ENCODE data around the gene PRIM2.
"Not testable (repeated sequence)": the region's sequence is repeated elsewhere in the genome, so short reads cannot be mapped to it uniquely, and the experiment has no call there.

The PRIM2 gene, protein sequence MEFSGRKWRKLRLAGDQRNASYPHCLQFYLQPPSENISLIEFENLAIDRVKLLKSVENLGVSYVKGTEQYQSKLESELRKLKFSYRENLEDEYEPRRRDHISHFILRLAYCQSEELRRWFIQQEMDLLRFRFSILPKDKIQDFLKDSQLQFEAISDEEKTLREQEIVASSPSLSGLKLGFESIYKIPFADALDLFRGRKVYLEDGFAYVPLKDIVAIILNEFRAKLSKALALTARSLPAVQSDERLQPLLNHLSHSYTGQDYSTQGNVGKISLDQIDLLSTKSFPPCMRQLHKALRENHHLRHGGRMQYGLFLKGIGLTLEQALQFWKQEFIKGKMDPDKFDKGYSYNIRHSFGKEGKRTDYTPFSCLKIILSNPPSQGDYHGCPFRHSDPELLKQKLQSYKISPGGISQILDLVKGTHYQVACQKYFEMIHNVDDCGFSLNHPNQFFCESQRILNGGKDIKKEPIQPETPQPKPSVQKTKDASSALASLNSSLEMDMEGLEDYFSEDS

DNA sequence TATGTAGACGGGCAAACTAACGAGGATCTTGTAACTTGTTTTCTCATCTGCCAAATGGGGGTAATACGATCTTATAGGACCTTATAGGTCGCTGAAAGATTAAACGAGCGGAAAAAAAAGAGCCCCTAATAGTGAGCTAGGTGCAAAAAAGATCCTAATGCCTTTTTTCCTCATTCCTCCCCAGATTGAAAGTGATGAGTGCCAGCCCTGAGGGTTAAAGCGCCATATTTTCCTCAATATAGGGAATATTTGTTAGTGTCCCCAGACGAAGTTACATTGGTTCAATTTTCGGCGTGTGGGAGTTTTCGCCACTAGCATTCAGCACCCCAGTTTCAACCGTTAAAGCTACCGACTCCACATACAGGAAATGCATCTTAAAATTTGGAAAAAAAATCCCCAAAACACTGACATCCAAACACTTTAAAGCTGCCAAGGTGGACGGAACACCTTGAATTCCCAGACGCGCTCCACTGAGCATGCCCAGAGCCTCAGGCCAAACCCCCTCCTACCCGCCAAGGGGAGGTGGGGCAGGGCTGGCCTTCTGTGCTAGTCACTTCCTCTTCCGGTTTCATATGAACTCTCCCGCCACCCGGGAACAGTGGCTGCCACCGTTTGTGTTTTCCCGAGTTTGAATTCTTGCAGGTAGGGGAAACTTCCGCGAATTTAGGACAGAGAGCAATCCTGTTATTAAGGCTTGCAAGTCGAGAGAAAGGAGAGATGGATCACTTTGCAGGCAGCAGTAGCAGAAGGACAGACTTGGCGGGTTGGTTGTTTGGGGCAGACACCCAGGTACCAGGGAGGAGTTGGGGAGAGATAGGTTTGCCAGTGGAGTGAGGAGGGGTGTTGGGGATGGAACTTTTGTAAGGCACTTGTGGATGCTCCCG is at the start of gene PRIM2:
Gene PRIM2 (plus strand): TSS at position 571 of the 884 bp plus-strand sequence. CDS start 816 bp downstream, outside the sequence.
- peak; percentile 49 for DNase-seq (ENCODE audit: low read depth)

DNA sequence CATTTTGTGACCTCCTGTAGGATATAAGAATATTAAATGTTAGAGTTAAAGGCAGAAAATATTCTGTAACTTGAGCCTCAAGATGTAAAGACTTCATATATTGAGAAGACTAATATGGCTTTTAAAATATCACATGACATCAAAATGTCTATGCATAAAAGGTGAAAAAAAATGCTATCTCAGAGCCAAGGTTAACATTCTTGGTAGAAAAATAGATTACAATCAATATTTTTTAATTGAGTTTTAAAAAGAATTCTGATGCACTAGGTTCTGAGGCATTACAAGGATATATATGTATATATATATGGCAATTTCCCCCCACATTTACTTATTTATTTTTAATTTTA is 49.2 kb upstream of the PRIM2 start:
- DNase-seq (ENCODE audit: low read depth) = no peak

DNA sequence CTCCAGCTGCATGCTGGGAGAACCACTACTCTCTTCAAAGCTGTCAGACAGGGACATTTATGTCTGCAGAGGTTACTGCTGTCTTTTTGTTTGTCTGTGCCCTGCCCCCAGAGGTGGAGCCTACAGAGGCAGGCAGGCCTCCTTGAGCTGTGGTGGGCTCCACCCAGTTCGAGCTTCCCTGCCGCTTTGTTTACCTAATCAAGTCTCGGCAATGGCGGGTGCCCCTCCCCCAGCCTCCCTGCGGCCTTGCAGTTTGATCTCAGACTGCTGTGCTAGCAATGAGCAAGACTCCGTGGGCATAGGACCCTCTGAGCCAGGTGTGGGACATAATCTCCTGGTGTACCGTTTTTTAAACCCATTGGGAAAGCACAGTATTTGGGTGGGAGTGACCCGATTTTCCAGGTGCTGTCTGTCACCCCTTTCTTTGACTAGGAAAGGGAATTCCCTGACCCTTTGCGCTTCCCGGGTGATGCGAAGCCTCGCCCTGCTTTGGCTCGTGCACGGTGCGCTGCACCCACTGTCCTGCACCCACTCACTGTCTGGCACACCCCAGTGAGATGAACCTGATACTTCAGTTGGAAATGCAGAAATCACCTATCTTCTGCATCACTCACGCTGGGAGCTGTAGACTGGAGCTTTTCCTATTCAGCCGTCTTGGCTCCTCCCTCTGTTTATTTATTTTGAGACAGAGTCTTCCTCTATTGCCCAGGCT is 43.2 kb upstream of the PRIM2 start:
- not testable (repeated sequence) for DNase-seq (ENCODE audit: low read depth)

DNA sequence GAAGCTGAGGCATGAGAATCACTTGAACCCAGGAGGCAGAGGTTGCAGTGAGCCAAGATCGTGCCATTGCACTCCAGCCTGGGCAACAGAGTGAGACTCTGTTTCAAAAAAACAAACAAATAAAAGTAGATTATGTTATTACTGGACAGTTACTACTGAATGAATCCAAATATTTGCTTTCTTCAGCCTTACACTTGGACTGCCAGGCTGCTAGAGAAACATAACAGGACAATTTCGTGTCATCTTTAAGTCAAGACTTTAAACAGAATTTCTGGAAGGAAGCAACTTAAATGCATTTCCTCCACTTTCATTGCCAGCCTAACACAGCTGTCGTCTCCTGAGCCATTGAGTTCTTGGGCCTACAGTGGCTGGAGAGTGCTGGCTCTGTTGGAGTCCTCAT is 42.0 kb upstream of the PRIM2 start:
- no peak for DNase-seq (ENCODE audit: low read depth)

DNA sequence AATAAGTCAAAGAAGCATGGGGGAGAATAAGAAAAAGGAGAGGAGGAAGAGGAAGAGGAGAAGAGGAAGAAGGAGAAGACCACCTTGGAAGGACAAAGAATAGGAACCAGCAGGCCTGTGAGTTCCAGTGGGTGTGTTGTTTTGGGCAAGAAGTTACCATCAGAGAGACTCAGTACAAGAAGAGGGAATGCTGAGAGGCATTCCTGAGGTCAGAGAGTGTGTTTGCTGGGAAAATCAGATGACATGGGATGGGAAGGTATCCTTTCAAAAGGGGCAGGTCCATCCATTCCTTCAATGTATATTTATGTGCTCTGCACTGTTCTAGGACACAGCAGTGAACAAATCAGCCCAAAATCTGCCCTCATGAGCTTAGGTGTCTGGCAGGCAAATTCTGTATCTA is 40.5 kb upstream of the PRIM2 start:
- no peak for DNase-seq (ENCODE audit: low read depth)

DNA sequence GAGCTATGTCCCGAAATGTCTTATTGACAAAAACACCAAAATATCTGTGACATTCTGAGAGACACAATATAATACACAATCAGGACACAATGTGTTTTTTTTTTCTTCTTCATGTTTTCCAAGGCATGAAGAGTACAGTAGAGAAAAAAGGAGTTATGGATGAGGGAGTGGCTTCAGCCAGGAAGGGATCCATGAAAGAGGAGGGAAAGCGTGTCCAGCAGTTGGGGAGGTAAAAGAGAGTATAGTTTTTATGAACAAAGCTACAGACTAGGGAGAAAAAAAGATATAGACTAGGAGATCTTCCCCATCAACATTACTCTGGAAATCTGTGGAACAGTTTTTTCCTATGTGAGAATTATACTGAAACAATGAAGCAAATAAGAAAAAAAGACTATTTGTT is 38.9 kb upstream of the PRIM2 start:
- no peak for DNase-seq (ENCODE audit: low read depth)

DNA sequence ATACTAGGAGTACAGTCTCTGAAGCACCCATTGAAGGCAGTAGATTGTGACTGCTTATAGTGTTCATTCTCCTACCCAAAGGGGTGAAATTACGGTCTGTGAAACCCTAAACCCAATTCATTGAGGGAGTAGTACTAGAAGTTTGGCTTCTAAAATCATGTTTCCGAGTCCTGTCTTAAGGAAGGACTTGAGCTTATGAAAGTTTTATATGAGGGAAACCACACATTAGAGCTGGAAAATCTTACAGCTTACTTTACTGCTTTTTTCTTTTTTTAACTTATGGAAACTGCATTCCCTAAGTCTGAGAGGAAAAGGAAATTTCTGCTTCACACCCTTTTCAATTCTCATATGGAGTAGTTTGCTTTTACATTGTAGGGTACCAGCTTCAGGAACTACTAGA is 38.4 kb upstream of the PRIM2 start:
- no peak for DNase-seq (ENCODE audit: low read depth)

DNA sequence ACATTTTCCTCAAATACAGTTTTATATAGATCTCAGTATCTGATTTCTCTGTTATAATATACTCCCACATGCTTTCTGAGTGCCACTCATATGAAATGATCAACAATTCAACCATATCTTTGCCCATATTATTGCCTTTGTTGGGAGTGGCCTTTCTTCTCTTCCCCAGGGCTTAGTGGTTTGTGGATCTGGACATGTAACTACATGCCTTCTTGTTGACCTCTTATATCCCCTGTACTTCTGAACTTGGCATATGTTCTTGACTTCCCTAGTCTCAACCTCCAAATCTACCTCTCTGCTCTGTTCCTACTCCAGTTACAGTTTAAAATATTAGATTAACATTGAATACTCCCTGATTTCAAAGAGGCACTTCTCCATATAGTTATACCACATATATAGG is 34.3 kb upstream of the PRIM2 start:
- DNase-seq (ENCODE audit: low read depth) = no peak

DNA sequence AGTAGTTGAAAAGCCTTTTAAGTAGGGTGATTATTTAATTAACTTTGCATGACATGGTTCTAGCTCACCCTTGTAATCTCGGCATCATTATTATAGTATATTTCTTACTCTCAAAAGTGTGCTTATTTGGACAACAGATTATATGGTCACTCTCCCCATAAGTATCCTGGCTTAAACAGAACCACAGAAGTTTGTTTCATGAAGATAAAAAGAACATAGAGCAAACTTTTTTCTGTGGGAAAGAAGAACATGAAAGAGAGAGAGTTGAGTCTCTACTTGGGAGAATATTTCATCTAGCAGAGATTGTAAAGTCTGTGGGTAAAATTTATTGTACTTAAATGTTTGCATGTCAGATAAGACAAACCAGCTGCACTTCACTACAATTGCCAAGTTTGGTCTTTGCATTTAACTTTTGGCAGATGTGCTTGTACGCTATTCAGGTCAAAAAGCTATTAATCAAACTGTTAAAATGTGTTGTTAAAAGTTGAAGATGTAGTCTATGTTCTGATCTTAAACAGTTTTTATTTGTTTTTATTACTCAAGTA is 33.4 kb upstream of the PRIM2 start:
- peak; percentile 47 for DNase-seq (ENCODE audit: low read depth)

DNA sequence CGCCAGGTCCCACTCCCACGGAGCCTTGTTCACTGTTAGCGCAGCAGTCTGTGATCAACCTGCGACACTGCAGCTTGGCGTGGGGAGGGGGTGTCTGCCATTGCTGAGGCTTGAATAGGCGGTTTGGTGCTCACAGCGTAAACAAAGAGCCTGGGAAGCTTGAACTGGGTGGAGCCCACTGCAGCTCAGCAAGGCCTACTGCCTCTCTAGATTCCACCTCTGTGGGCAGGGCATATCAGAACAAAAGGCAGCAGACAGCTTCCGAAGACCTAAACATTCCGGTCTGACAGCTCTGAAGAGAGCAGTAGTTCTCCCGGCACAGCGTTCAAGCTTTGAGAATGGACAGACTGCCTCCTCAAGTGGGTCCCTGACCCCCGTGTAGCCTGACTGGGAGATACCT is 29.3 kb upstream of the PRIM2 start:
- DNase-seq (ENCODE audit: low read depth) = not testable (repeated sequence)

DNA sequence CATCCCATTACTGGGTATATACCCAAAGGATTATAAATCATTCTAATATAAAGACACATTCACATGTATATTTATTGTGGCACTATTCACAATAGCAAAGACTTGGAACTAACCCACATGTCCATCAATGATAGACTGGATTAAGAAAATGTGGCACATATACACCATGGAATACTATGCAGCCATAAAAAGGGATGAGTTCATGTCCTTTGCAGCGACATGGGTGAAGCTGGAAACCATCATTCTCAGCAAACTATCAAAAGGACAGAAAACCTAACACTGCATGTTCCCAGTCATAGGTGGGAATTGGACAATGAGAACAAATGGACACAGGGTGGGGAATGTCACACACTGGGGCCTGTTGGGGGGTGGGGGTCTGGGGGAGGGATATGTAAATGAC is 24.0 kb upstream of the PRIM2 start:
- not testable (repeated sequence) for DNase-seq (ENCODE audit: low read depth)

DNA sequence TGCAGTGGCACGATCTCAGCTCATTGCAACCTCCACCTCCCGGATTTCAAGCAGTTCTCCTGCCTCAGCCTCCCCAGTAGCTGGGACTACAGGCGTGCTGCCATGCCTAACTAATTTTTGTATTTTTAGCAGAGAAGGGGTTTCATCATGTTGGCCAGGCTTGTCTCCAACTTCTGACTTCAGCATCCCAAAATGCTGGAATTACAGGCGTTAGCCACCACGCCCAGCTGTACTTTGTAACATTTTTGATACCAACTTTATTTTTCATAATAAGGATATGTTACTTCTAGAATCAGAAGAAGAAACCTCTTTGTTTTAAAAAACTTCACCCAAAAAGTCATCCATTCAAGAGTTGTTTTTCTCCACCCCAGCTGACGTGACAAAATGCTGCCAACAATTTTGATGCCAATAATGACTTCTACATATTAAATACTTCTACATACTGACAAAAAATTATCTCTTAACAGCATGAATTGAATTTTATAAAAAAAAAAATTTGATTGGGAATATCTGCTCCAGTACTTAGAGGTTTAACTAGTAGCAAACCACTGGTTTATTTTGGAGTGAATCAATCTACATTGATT is 22.5 kb upstream of the PRIM2 start:
- peak; percentile 23 for DNase-seq (ENCODE audit: low read depth)

DNA sequence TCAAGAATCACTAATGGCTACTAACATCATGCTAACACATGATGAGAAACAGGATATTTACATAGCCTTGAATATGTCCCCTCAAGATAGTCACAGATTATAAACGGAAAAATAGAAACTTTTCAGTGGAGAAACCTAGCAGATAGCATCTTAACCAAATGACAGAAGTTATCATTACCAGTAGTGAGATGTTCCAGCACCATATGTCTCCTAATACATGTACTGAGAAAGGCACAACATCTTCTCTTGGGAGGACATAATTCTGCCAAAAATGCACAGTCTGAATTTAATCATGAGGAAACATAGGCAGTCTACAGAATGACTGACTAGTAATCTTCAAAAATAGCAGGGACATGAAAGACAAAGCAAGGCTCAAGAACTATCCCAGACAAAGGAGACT is 19.9 kb upstream of the PRIM2 start:
- no peak for DNase-seq (ENCODE audit: low read depth)

DNA sequence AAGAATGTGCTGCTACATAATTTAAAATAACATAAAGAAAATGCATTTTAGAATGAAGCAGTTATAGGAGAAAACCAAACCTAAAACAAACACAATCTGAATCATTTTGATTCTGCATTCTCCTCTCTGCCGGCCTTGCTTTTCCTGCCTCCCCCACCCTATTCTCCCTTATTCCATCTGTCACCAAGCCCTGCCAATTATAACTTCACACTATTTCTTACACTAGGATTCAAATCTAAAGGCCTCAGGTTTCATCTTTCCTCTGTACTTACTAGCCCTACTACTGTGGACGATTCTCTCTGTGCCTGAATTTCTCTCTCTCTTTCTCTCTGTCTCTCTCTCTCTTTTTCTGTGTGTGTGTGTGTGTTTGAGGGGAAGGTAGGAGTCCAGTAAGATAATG is 18.7 kb upstream of the PRIM2 start:
- DNase-seq (ENCODE audit: low read depth) = no peak

DNA sequence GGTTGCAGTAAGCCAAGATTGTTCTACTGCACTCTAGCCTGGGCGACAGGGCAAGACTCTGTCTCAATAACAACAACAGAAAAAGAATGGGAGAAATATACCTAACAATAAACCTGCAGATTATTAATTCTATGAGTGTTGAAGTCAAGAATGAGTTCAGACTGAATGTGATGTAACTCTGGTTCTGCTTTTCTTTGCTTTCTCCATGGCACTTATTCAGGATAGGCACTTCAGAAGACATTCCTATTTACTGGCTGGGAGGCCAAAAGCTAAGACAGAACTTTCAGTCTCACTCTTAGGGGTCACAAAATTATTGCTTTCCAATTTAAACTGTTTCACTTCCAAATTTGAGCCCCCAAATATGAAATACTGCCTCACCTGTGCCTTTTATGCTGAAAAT is 15.7 kb upstream of the PRIM2 start:
- DNase-seq (ENCODE audit: low read depth) = no peak

DNA sequence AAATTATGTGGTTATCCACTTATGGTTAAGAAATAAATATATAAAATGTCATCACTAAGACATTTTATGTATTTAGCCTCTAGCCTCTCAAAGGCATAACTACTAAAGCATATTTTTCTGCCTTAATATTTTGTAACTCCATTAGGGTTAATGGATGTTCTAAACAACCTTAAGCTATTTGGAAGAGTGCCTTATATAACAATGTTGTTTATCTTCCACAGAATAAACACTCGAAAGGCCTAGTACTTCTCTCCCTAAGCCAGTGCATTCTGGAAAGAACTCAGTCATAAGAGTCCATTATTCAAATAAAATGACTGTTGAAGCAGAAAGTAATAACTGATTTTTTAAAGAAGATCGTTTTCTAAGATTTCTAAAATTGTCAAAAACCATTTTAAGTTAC is 15.0 kb upstream of the PRIM2 start:
- no peak for DNase-seq (ENCODE audit: low read depth)

DNA sequence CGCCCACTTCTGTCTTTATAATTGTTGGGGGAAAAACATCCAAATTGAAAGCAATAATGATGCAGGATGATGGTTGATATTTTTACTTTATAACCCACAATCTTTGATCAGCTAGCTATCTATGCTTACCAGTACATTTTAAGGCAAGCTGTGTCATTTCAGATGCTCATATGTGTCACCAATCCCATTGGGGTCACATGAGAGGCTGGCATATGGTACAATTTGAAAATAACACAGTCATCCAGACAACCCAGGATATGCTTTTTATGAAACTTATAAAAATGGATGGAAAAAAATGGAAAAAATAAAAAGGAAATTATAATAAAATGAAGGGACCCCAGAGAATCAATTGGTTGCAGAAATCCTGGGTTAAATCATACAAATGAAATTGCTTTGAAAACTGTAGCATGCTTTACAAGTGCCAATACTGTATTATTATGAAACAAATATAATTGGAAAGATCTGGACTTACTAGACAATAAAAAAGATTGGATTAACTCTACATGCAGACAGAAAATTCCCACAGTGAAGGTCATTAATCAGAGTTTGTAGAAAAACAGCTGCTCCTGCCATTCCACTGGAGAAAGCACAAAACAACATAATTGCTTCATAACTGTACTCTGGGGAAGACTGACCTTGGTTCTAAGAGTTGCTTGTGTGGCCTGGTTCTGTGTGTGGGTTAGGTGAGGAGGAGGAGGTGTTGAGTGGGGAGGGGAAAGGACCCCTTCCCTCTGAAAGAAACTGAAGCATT is 13.3 kb upstream of the PRIM2 start:
- DNase-seq (ENCODE audit: low read depth) = peak; percentile 84

DNA sequence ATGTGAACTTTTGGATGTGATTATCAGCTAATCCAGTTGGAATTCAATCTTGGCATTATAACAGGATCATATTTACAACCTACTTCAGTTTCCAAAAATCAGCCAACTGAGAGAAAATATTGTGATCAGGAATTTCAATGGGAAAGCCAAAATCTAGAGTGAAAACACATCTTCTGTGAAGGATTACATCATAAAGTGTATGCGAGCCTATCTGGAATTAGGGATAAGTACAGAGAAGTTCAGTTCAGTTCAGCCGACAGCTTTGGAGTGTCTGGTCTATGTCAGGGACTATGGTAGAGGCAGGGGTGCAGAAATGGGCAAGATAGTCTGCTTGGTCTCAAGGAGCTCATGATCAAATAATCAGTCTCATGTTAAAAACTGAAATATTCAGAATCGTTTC is 12.3 kb upstream of the PRIM2 start:
- DNase-seq (ENCODE audit: low read depth) = peak; percentile 66

DNA sequence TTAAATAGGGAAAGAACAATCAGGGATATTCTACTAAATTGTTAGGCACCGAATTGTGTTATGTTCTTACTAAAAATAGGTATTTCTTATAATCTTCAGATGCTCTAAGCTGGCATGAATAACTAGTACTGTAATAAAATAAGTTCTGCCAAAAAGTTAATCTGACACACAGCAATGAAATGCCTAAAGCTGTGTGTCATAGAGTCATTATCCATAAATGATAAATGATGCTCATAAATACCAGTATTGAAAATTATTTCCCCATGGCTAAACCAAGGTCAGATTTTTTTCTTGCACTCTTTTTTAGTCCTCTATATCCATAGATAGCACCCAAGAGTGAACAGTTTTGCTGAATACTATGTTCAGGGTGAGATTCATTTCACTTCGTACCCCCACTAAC is 11.7 kb upstream of the PRIM2 start:
- peak; percentile 67 for DNase-seq (ENCODE audit: low read depth)

DNA sequence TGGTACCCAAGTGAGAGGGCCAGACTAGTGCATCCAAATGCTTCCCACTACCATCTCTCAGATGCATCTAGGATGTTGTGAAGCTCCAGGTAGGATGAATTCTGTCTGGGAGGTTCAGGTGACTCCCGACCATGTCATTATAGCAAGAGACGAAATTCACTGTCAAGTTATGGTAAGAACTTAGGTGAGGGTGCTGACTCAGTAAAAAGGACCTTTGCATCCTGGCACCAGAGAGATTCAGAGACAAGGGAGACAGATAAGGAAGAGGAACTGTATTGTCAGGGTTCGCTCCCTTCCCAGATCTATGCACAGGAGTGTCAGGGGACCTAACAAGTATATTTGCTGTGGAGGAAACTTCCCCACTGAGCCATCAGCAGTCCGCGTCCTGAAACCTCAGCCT is 11.2 kb upstream of the PRIM2 start:
- DNase-seq (ENCODE audit: low read depth) = no peak

DNA sequence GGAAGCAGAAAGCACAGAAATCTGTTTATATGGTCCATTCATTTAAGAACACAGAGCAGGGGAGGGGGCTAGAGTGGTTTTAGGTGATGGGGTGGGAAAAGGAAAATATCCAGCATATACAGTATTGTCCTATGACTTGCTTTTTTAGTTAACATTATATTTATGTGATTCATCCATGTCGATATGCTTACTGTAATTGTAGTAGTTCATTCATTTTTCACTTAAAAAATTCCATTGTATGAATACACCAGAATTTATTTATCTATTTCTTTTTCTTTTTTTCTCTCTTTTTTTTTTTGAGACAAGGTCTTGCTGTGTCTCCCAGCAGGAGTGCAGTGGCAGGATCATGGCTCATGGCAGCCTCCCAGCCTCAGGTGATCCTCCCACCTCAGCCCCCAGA is 9.6 kb upstream of the PRIM2 start:
- no peak for DNase-seq (ENCODE audit: low read depth)

Measured in GM04504 (cell line).